IMR-90 (cell line): ENCODE data around the gene RAPGEFL1. TPM values are rescaled to one million over a fixed set of nuclear protein-coding genes. Genes with fewer than 3 reads are reported as not detected.

Source experiments
- ATAC-seq: fragments of 200-7000 bp; cut with Tn5 transposase; 2 replicates; pipeline ENCODE4 v1.9.1; 2020; ENCODE audit warnings: low read depth, mild to moderate bottlenecking, moderate library complexity
- BruUV-seq: library from RNA; stranded (reverse); fragments of 400-500 nt; replicated peaks from 2 replicates; lab custom pipeline; 2021; lab: Mats Ljungman, UMichigan
- CTCF ChIA-PET: fragments of 300-600 bp; formaldehyde crosslinking; extraction: SDS; loops from one replicate; lab custom pipeline; 2021; ENCODE audit warnings: antibody characterized with exemption; lab: Yijun Ruan, JAX
- POLR2A ChIA-PET: fragments of 300-600 bp; sonication (Branson Sonifier 250); formaldehyde crosslinking; loops from one replicate; lab custom pipeline; 2022; ENCODE audit warnings: antibody characterized with exemption; ENCODE audit not compliant: unreplicated experiment; lab: Charles Lee
- DNase-seq: peaks from one replicate; pipeline ENCODE4 v3.0.0; 2013
- H2AFZ ChIP-seq: replicated peaks from 2 replicates; pipeline ENCODE3; 2013; ENCODE audit warnings: low read length, mild to moderate bottlenecking; ENCODE audit not compliant: poor library complexity
- H2AK5ac ChIP-seq: 2 replicates; pipeline ENCODE4 v1.6.1; 2013; ENCODE audit warnings: low read depth, low read length, inconsistent platforms
- H2AK9ac ChIP-seq: replicated peaks from 2 replicates; pipeline ENCODE3; 2013; ENCODE audit warnings: mild to moderate bottlenecking, low read depth, low read length, moderate library complexity; ENCODE audit not compliant: poor library complexity
- H2BK120ac ChIP-seq: 2 replicates; pipeline ENCODE4 v1.6.1; 2013; ENCODE audit warnings: low read depth, low read length, inconsistent platforms
- H2BK15ac ChIP-seq: 3 replicates; pipeline ENCODE4 v1.6.1; 2013; ENCODE audit warnings: low read depth, low read length, inconsistent platforms
- H2BK20ac ChIP-seq: 2 replicates; pipeline ENCODE4 v1.6.1; 2013; ENCODE audit warnings: low read depth, mild to moderate bottlenecking, inconsistent platforms, low read length, moderate library complexity
- H2BK5ac ChIP-seq: 2 replicates; pipeline ENCODE4 v1.6.1; 2013; ENCODE audit warnings: mild to moderate bottlenecking, low read depth, low read length, inconsistent platforms; ENCODE audit not compliant: poor library complexity, severe bottlenecking
- H3K14ac ChIP-seq: replicated peaks from 2 replicates; pipeline ENCODE4 v1.6.1; 2013; ENCODE audit warnings: low read depth, low read length, inconsistent platforms
- H3K18ac ChIP-seq: 2 replicates; pipeline ENCODE4 v1.6.1; 2013; ENCODE audit warnings: low read depth, low read length, control low read depth
- H3K23ac ChIP-seq: 2 replicates; pipeline ENCODE4 v1.6.1; 2013; ENCODE audit warnings: low read depth, low read length, inconsistent platforms
- H3K27ac ChIP-seq: 2 replicates; pipeline ENCODE4 v1.5.1; 2013; ENCODE audit warnings: mild to moderate bottlenecking, control low read depth, low read length; ENCODE audit not compliant: insufficient read depth
- H3K27me3 ChIP-seq: 2 replicates; pipeline ENCODE4 v1.6.1; 2013; ENCODE audit warnings: low read length; ENCODE audit not compliant: control insufficient read depth, insufficient read depth
- H3K36me3 ChIP-seq: 2 replicates; pipeline ENCODE4 v1.6.1; 2013; ENCODE audit warnings: low read length, mixed read lengths; ENCODE audit not compliant: control insufficient read depth, insufficient read depth
- H3K4ac ChIP-seq: 2 replicates; pipeline ENCODE4 v1.6.1; 2013; ENCODE audit warnings: low read depth, low read length, inconsistent platforms
- H3K4me1 ChIP-seq: 2 replicates; pipeline ENCODE4 v1.6.1; 2013; ENCODE audit warnings: low read length, mixed read lengths; ENCODE audit not compliant: control insufficient read depth, insufficient read depth
- H3K4me2 ChIP-seq: 2 replicates; pipeline ENCODE4 v1.6.1; 2013; ENCODE audit warnings: low read depth, mild to moderate bottlenecking, control low read depth, low read length, moderate library complexity
- H3K4me3 ChIP-seq: 2 replicates; pipeline ENCODE4 v1.5.1; 2013; ENCODE audit warnings: low read depth, mild to moderate bottlenecking, control low read depth, low read length, moderate library complexity; ENCODE audit not compliant: insufficient read depth
- H3K56ac ChIP-seq: 2 replicates; pipeline ENCODE4 v1.6.1; 2013; ENCODE audit warnings: low read length, inconsistent platforms; ENCODE audit not compliant: insufficient read depth; ENCODE audit errors: extremely low read depth
- H3K79me1 ChIP-seq, 2 experiments: 2 replicates each; pipeline ENCODE4 v1.6.1; 2013; ENCODE audit warnings: low read length in 2 of 2, inconsistent platforms in 1 of 2, low read depth in 1 of 2
- H3K9ac ChIP-seq: 2 replicates; pipeline ENCODE4 v1.6.1; 2013; ENCODE audit warnings: low read depth, low read length, control low read depth
- H3K9me1 ChIP-seq: 2 replicates; pipeline ENCODE4 v1.6.1; 2013; ENCODE audit warnings: low read length, inconsistent platforms; ENCODE audit not compliant: insufficient read depth
- H3K9me3 ChIP-seq: 2 replicates; pipeline ENCODE4 v1.6.1; 2013; ENCODE audit warnings: low read length; ENCODE audit not compliant: control insufficient read depth, insufficient read depth
- H4K20me1 ChIP-seq: 2 replicates; pipeline ENCODE4 v1.6.1; 2013; ENCODE audit warnings: low read length, inconsistent platforms; ENCODE audit not compliant: insufficient read depth
- H4K5ac ChIP-seq: 2 replicates; pipeline ENCODE4 v1.6.1; 2013; ENCODE audit warnings: mild to moderate bottlenecking, low read depth, low read length, control low read depth
- H4K8ac ChIP-seq, 2 experiments: 2 replicates each; pipeline ENCODE4 v1.6.1; 2013; ENCODE audit warnings: low read depth in 2 of 2, low read length in 2 of 2, control low read depth in 1 of 2, inconsistent platforms in 1 of 2
- H4K91ac ChIP-seq: 2 replicates; pipeline ENCODE4 v1.6.1; 2013; ENCODE audit warnings: low read depth, low read length, inconsistent platforms; ENCODE audit not compliant: insufficient read depth
- BHLHE40 ChIP-seq: fragments of 150-350 bp; IDR thresholded peaks from 2 replicates; pipeline ENCODE4 v1.6.1; 2016; ENCODE audit warnings: mild to moderate bottlenecking, low read depth, low read length
- CEBPB ChIP-seq: IDR thresholded peaks from 2 replicates; pipeline ENCODE4 v1.6.1; 2012; ENCODE audit warnings: low read depth, low read length, improper control_type of control experiment
- CHD1 ChIP-seq: IDR thresholded peaks from 2 replicates; pipeline ENCODE4 v1.6.1; 2012; ENCODE audit warnings: low read depth, low read length, improper control_type of control experiment
- FOS ChIP-seq: fragments of 150-350 bp; IDR thresholded peaks from 2 replicates; pipeline ENCODE4 v1.6.1; 2016; ENCODE audit warnings: low read depth, low read length
- MAFK ChIP-seq: IDR thresholded peaks from 2 replicates; pipeline ENCODE4 v1.6.1; 2012; ENCODE audit warnings: low read depth, low read length, improper control_type of control experiment
- MAZ ChIP-seq: IDR thresholded peaks from 2 replicates; pipeline ENCODE4 v1.6.1; 2012; ENCODE audit warnings: low read depth, mild to moderate bottlenecking, low read length, improper control_type of control experiment, moderate library complexity, borderline replicate concordance
- MXI1 ChIP-seq: IDR thresholded peaks from 2 replicates; pipeline ENCODE4 v1.6.1; 2012; ENCODE audit warnings: low read depth, mild to moderate bottlenecking, low read length, moderate library complexity, borderline replicate concordance
- NFE2L2 ChIP-seq: fragments of 150-350 bp; IDR thresholded peaks from 2 replicates; pipeline ENCODE4 v1.6.1; 2016; ENCODE audit warnings: low read depth, mild to moderate bottlenecking, low read length
- POLR2A ChIP-seq: IDR thresholded peaks from 2 replicates; pipeline ENCODE4 v1.6.1; 2012; ENCODE audit warnings: mild to moderate bottlenecking, low read depth, low read length
- RAD21 ChIP-seq: IDR thresholded peaks from 2 replicates; pipeline ENCODE4 v1.6.1; 2012; ENCODE audit warnings: low read length, improper control_type of control experiment
- RCOR1 ChIP-seq: IDR thresholded peaks from 2 replicates; pipeline ENCODE4 v1.6.1; 2012; ENCODE audit warnings: mild to moderate bottlenecking, low read length, improper control_type of control experiment; ENCODE audit not compliant: insufficient replicate concordance
- RFX5 ChIP-seq: IDR thresholded peaks from 2 replicates; pipeline ENCODE4 v1.8.0; 2012; ENCODE audit warnings: low read depth, mild to moderate bottlenecking, low read length, moderate library complexity
- SMC3 ChIP-seq: fragments of 150-350 bp; IDR thresholded peaks from 2 replicates; pipeline ENCODE4 v1.6.1; 2016; ENCODE audit warnings: low read depth, mild to moderate bottlenecking, antibody characterized with exemption, low read length, moderate library complexity
- WGBS, 2 experiments: methylation state at CpG; one replicate each; pipeline versions ENCODE4 v1.1.5 to v1.1.7; 2013; ENCODE audit warnings: missing lambda C conversion rate in 2 of 2; ENCODE audit not compliant: insufficient read length in 1 of 2; ENCODE audit errors: extremely low coverage in 2 of 2; 5-methylcytosine and 5-hydroxymethylcytosine counted together
- dilution Hi-C: fragments of 300-500 bp; cut with HindIII; formaldehyde crosslinking; loops from one replicate; pipeline ENCODE4 v1.14.3; 2018; ENCODE audit warnings: low sequenced_read_pairs; ENCODE audit not compliant: unreplicated experiment
- in situ Hi-C: fragments of 300-500 bp; cut with MboI; formaldehyde crosslinking; loops from 3 replicates; pipeline ENCODE4 v1.14.3; 2019; ENCODE audit warnings: low sequenced_read_pairs, inconsistent platforms, mixed read lengths
- intact Hi-C: fragments of 100-400 bp; cut with micrococcal nuclease; formaldehyde crosslinking; loops from 2 replicates; pipeline ENCODE4 v1.10.0; 2022
- polyA plus RNA-seq, 3 experiments: library from polyadenylated mRNA; depleted of rRNA; stranded (reverse); fragments of >200 nt; gene quantifications; 2 replicates each; pipeline ENCODE4 v1.2.3, GENCODE V29; 2012; ENCODE audit warnings: low replicate concordance in 1 of 3
- total RNA-seq: library from RNA; depleted of rRNA; stranded (reverse); fragments of >200 nt; gene quantifications from 2 replicates; pipeline ENCODE4 v1.2.3, GENCODE V29; 2012
- TF ChIP-seq, protein P1 (sequence below): conservative IDR thresholded peaks from 2 replicates; pipeline ENCODE4 v1.5.1; 2012; ENCODE audit warnings: mild to moderate bottlenecking, low read depth, low read length, improper control_type of control experiment
- TF ChIP-seq, protein P2 (sequence below): fragments of 150-350 bp; IDR thresholded peaks from 2 replicates; pipeline ENCODE4 v1.6.1; 2016; ENCODE audit warnings: low read depth, mild to moderate bottlenecking, low read length, moderate library complexity, borderline replicate concordance
- TF ChIP-seq, protein P3 (sequence below): fragments of 150-350 bp; IDR thresholded peaks from 2 replicates; pipeline ENCODE4 v1.6.1; 2017; ENCODE audit warnings: mild to moderate bottlenecking, antibody characterized with exemption, low read length, low read depth

The RAPGEFL1 gene
- total and polyA plus RNA-seq, 2 of the 4 experiments (the other 2 are of a cell fraction), result 0.54 to 5.6 TPM

DNA sequence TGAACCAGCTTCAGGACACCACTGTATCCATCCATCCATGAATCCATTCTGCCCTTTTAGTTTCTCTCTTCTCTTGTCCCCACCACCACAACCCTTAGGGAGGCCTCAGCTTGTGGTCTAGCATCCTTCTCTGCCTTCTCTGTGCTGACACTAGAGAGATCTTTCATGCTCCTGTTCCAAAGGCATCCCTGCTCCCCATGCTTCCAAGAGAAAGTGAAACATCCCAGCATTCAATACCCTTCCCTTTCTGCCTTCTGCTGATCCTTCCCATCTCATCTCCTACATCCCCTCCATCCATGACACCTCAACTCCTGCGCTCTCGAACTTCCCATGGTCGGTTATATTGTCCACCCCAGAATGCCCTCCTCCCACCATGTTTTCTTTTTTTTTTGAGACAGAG, 10.0 kb downstream of the RAPGEFL1 start:
- CTCF ChIA-PET, result no interaction called here
- BruUV-seq, result no TSS peak
- DNase-seq, result no peak

More for the DNA sequence above, 10.0 kb downstream of the RAPGEFL1 start:
- H4K91ac ChIP-seq, result no peak overlapping the region
- no peaks in the 10 kb centered on the region for H3K79me1 ChIP-seq
- H4K5ac ChIP-seq, result no peak overlapping the region
- no peak overlapping the region for H2BK5ac ChIP-seq
- no peak overlapping the region for H3K4me3 ChIP-seq
- H2BK120ac ChIP-seq, result no peak overlapping the region
- TF ChIP-seq RAD21 (no peak), RFX5 (no peak), CHD1 (no peak), FOS (no peak), MAFK (no peak), MXI1 (no peak), MAZ (no peak), SMC3 (no peak), BHLHE40 (no peak), POLR2A (no peak), NFE2L2 (no peak), CEBPB (no peak), RCOR1 (no peak)
- TF ChIP-seq, protein P1, sequence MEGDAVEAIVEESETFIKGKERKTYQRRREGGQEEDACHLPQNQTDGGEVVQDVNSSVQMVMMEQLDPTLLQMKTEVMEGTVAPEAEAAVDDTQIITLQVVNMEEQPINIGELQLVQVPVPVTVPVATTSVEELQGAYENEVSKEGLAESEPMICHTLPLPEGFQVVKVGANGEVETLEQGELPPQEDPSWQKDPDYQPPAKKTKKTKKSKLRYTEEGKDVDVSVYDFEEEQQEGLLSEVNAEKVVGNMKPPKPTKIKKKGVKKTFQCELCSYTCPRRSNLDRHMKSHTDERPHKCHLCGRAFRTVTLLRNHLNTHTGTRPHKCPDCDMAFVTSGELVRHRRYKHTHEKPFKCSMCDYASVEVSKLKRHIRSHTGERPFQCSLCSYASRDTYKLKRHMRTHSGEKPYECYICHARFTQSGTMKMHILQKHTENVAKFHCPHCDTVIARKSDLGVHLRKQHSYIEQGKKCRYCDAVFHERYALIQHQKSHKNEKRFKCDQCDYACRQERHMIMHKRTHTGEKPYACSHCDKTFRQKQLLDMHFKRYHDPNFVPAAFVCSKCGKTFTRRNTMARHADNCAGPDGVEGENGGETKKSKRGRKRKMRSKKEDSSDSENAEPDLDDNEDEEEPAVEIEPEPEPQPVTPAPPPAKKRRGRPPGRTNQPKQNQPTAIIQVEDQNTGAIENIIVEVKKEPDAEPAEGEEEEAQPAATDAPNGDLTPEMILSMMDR, result no peak
- TF ChIP-seq, protein P2, sequence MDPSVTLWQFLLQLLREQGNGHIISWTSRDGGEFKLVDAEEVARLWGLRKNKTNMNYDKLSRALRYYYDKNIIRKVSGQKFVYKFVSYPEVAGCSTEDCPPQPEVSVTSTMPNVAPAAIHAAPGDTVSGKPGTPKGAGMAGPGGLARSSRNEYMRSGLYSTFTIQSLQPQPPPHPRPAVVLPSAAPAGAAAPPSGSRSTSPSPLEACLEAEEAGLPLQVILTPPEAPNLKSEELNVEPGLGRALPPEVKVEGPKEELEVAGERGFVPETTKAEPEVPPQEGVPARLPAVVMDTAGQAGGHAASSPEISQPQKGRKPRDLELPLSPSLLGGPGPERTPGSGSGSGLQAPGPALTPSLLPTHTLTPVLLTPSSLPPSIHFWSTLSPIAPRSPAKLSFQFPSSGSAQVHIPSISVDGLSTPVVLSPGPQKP, result no peak
- TF ChIP-seq, protein P3, sequence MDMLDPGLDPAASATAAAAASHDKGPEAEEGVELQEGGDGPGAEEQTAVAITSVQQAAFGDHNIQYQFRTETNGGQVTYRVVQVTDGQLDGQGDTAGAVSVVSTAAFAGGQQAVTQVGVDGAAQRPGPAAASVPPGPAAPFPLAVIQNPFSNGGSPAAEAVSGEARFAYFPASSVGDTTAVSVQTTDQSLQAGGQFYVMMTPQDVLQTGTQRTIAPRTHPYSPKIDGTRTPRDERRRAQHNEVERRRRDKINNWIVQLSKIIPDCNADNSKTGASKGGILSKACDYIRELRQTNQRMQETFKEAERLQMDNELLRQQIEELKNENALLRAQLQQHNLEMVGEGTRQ, result no peak
- 0 out of 2 replicates have a peak overlapping the region, but pooled peaks have one; percentile 24 for H2AK5ac ChIP-seq
- no peak overlapping the region for H3K4me2 ChIP-seq
- H3K9me1 ChIP-seq, result no peaks in the 10 kb centered on the region
- dilution Hi-C loops, result no loop called here
- no peak overlapping the region for H2AK9ac ChIP-seq
- no peak overlapping the region for H3K9ac ChIP-seq
- H3K4me1 ChIP-seq, result peaks cover 7% of the 10 kb centered on the region; the same call in 1 of the 2 replicates
- POLR2A ChIA-PET, result no interaction called here
- H3K9me3 ChIP-seq, result no peaks in the 10 kb centered on the region
- WGBS, 2 experiments, result 84% methylated on average over 3 of the region's 3 CpGs; no CpG with 5 or more reads in 1 of the 2 experiments
- no peak overlapping the region for H2BK20ac ChIP-seq
- H3K27me3 ChIP-seq, result no peaks in the 10 kb centered on the region
- H3K4ac ChIP-seq, result no peak overlapping the region
- in situ Hi-C loops, result no loop called here
- H3K27ac ChIP-seq, result no peak overlapping the region
- no peak for ATAC-seq
- no peak overlapping the region for H3K23ac ChIP-seq
- H3K14ac ChIP-seq, result no peak overlapping the region
- intact Hi-C loops, result no loop called here
- H4K20me1 ChIP-seq, result no peaks in the 10 kb centered on the region
- no peak overlapping the region for H3K56ac ChIP-seq
- peaks cover 2% of the 10 kb centered on the region; the same call in 1 of the 2 replicates for H3K36me3 ChIP-seq
- no peak overlapping the region for H2BK15ac ChIP-seq
- H3K18ac ChIP-seq, result no peak overlapping the region
- H4K8ac ChIP-seq, result no peak overlapping the region
- H2AFZ ChIP-seq, result no peak overlapping the region
